Tibial nerve (tissue), 4 donors: ENCODE data around the gene SLC25A46. TPM values are rescaled to one million over a fixed set of nuclear protein-coding genes. Genes with fewer than 3 reads are reported as not detected.
A peak's percentile ranks its signal among the peaks of the same experiment; 100 is the strongest.

Experiments used
- DNase-seq, 2 donors: peaks; one replicate each; pipeline ENCODE4 v3.0.0-alpha.2; 2019; ENCODE audit warnings: low spot score in 2 of 2
- H3K27ac ChIP-seq, 4 donors: fragments of 200-600 bp; sonication (generic) in 3 of 4; one replicate each; pipeline ENCODE4 v1.5.1; 2017 to 2019; ENCODE audit warnings: mild to moderate bottlenecking in 1 of 4
- H3K27me3 ChIP-seq, 2 donors: fragments of 200-600 bp; sonication (generic) in 1 of 2; one replicate each; pipeline versions ENCODE4 v1.5.1 to v1.6.0; 2017 to 2019
- H3K36me3 ChIP-seq, 3 donors: fragments of 200-600 bp; sonication (generic); one replicate each; pipeline ENCODE4 v1.5.1; 2018 to 2019
- H3K4me1 ChIP-seq, 4 donors: fragments of 200-600 bp; sonication (generic) in 3 of 4; one replicate each; pipeline ENCODE4 v1.5.1; 2017 to 2019
- H3K4me3 ChIP-seq, 4 donors: fragments of 200-600 bp; sonication (generic) in 3 of 4; one replicate each; pipeline ENCODE4 v1.5.1; 2017 to 2019; ENCODE audit warnings: mild to moderate bottlenecking in 1 of 4, moderate library complexity in 1 of 4
- H3K9me3 ChIP-seq, 4 donors: fragments of 200-600 bp; sonication (generic) in 3 of 4; one replicate each; pipeline ENCODE4 v1.5.1; 2017 to 2019
- EP300 ChIP-seq, 2 donors: sonication (generic); formaldehyde crosslinking; IDR thresholded peaks; one replicate each; pipeline ENCODE4 v1.6.1; 2017; ENCODE audit warnings: antibody characterized with exemption in 2 of 2, mild to moderate bottlenecking in 1 of 2
- POLR2A ChIP-seq, 2 donors: fragments of 450-650 bp; IDR thresholded peaks; one replicate each; pipeline ENCODE4 v1.6.1; 2017; ENCODE audit warnings: antibody characterized with exemption in 2 of 2, mild to moderate bottlenecking in 2 of 2, moderate library complexity in 2 of 2
- WGBS, 2 donors: methylation state at CpG; one replicate each; pipeline ENCODE4 v1.1.5; 2018; 5-methylcytosine and 5-hydroxymethylcytosine counted together
- total RNA-seq, 4 donors: library from RNA; depleted of rRNA; stranded (reverse); fragments of >200 nt; gene quantifications; one replicate each; pipeline ENCODE4 v1.1.0, GENCODE V29; 2016
- TF ChIP-seq, protein P1 (sequence below), 5 experiments: fragments of 200-600 bp in 3 of 5; fragments of 450-650 bp in 2 of 5; sonication (generic) in 3 of 5; IDR thresholded peaks; one replicate each; pipeline ENCODE4 v1.5.1; 2016 to 2019; ENCODE audit warnings: antibody characterized with exemption in 5 of 5, mild to moderate bottlenecking in 3 of 5, moderate library complexity in 2 of 5

The SLC25A46 gene
- total RNA-seq, 4 donors from 2014 or later = 45.6 to 58.4 (median 48.7) TPM

DNA sequence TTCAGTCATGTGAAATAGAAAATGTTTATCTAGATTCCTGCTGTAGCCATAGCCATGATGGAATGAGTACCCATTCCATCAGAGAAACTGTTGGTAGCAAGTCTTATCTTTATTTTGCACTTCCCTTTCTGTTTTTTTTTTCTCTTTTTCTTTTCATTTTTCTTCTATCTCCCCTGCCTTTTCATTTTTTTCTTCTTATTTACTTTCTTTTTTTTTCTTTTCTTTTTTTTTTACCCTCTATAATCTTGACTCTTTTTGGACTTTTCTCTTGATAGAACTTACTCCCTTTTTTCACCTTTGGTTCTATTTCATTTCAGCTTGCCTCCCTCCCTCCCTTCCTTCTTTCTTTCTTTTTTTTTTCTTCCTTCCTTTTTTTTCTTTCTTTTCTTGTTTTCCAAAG is 15.4 kb downstream of the SLC25A46 start:
- H3K36me3 ChIP-seq = peaks cover 0 to 51% (median 2%) of the 10 kb centered on the region in 3 donors
- no peaks in the 10 kb centered on the region for H3K27me3 ChIP-seq
- TF ChIP-seq, protein P1, sequence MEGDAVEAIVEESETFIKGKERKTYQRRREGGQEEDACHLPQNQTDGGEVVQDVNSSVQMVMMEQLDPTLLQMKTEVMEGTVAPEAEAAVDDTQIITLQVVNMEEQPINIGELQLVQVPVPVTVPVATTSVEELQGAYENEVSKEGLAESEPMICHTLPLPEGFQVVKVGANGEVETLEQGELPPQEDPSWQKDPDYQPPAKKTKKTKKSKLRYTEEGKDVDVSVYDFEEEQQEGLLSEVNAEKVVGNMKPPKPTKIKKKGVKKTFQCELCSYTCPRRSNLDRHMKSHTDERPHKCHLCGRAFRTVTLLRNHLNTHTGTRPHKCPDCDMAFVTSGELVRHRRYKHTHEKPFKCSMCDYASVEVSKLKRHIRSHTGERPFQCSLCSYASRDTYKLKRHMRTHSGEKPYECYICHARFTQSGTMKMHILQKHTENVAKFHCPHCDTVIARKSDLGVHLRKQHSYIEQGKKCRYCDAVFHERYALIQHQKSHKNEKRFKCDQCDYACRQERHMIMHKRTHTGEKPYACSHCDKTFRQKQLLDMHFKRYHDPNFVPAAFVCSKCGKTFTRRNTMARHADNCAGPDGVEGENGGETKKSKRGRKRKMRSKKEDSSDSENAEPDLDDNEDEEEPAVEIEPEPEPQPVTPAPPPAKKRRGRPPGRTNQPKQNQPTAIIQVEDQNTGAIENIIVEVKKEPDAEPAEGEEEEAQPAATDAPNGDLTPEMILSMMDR (IDR thresholded peaks at IDR 0.05) = no peak
- TF ChIP-seq EP300 (IDR thresholded peaks at IDR 0.05) (no peak), POLR2A (IDR thresholded peaks at IDR 0.05) (no peak)
- H3K9me3 ChIP-seq = no peaks in the 10 kb centered on the region
- no peak overlapping the region for H3K27ac ChIP-seq
- H3K4me3 ChIP-seq = no peak overlapping the region
- no peaks in the 10 kb centered on the region for H3K4me1 ChIP-seq
- DNase-seq = no peak

DNA sequence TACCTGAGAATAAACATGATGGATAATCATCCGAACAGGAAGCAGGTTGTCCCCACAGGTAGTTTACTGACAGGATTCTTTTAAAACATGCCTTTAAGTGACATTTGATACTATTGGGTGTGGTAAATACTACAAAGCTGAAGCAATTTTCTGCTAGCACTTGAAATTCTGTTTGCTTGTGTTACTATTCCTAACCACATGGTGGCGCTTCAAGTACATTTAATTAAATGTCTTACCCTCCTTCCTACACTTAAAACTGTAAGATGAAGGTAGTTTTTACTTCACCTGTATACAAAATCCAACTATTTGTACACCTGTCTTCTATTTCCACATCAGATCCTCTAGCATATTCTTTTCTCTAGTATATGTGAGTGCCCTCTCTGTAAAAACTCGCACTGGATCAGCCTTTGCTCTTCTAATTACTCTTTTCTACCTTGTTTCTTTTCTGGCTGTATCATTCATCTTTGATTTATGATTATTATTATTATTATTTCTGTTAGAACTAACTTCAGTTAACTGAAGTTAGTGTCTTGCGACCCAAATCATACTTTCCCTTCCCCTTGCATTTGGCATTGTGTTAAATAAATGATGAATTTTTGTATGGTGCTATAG is 18.4 kb downstream of the SLC25A46 start:
- Histone ChIP-seq H3K27me3 (no peaks in the 10 kb centered on the region), H3K9me3 (no peaks in the 10 kb centered on the region), H3K4me1 (no peaks in the 10 kb centered on the region), H3K4me3 (no peak overlapping the region), H3K27ac (no peak overlapping the region), H3K36me3 (peaks cover 0 to 77% (median 2%) of the 10 kb centered on the region in 3 donors)
- TF ChIP-seq POLR2A (IDR thresholded peaks at IDR 0.05) = no peak
- no peak for TF ChIP-seq EP300 (IDR thresholded peaks at IDR 0.05)
- TF ChIP-seq, protein P1 (IDR thresholded peaks at IDR 0.05) = peak; percentile 46 to 68 (median 52)
- DNase-seq = peak in 1 of 2 donors; percentile 55
- WGBS, 2 donors = 51 to 55% methylated on average over 4 of the region's 4 CpGs

DNA sequence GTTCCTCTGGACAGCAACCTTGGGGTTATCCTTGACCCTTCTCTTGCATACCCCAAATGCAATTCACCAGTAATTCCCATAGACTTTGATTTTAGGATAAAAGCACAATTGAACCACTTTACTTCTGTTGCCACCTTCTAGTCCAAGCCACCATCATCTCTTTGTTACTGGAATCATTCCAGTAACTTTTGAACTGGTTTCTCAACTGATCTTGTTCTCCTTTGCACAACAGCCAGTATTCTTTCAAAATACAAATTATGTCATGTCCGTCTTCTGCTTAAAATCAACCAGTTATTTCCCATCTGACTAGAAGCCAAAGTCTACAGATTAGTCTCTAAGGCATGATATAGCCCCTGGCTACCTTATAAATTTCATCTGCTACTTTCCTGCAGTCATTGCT is 21.4 kb downstream of the SLC25A46 start:
- no peak overlapping the region for H3K27ac ChIP-seq
- DNase-seq = no peak
- H3K4me3 ChIP-seq = no peak overlapping the region
- no peaks in the 10 kb centered on the region for H3K27me3 ChIP-seq
- peaks cover 0 to 87% (median 0%) of the 10 kb centered on the region in 3 donors for H3K36me3 ChIP-seq
- no peaks in the 10 kb centered on the region for H3K9me3 ChIP-seq
- WGBS, 2 donors = 69 to 88% methylated on average over 1 of the region's 1 CpG
- no peak for TF ChIP-seq POLR2A (IDR thresholded peaks at IDR 0.05)
- TF ChIP-seq, protein P1 (IDR thresholded peaks at IDR 0.05) = no peak
- TF ChIP-seq EP300 (IDR thresholded peaks at IDR 0.05) = no peak
- H3K4me1 ChIP-seq = no peaks in the 10 kb centered on the region

DNA sequence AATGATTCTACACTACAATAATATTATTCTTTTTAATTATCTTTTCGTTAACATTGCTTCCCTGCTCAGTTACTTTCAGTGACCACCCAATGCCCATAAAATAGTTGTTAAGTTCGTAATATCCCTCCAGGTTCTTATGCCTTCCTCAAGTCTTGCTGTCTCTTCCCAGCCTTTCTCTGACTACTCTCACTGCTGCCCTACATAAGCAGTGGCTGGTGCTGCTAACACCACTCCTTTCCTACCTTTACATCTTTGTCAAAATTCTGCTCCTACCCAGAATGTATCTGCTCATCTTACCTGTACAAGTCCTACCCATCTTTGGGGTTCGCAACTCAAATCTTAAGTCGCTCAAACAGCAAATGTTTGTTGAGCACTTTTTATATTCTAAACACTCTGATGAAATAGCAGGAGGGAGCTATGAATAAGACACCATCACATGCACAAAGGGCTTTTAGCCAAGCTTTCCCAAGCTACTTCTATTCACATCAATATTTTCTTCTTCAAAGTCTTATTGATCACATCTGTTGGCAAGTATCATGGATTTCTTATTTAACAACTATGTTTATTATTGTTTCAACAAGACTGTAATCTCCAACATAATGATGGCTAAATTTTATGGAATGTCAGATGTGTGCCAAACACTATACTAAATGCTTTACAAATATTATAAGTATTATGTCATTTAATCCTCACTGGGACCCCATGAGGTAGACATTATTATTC is 29.5 kb downstream of the SLC25A46 start:
- peaks cover 0 to 7% (median 0%) of the 10 kb centered on the region in 3 donors for H3K36me3 ChIP-seq
- no peak overlapping the region for H3K27ac ChIP-seq
- peaks cover 0 to 3% (median 0%) of the 10 kb centered on the region in 4 donors for H3K4me1 ChIP-seq
- TF ChIP-seq EP300 (IDR thresholded peaks at IDR 0.05) (no peak), POLR2A (IDR thresholded peaks at IDR 0.05) (no peak)
- TF ChIP-seq, protein P1 (IDR thresholded peaks at IDR 0.05) = no peak
- no peak overlapping the region for H3K4me3 ChIP-seq
- DNase-seq = no peak
- WGBS, 2 donors = 78 to 79% methylated on average over 4 of the region's 4 CpGs
- H3K27me3 ChIP-seq = no peaks in the 10 kb centered on the region
- no peaks in the 10 kb centered on the region for H3K9me3 ChIP-seq

DNA sequence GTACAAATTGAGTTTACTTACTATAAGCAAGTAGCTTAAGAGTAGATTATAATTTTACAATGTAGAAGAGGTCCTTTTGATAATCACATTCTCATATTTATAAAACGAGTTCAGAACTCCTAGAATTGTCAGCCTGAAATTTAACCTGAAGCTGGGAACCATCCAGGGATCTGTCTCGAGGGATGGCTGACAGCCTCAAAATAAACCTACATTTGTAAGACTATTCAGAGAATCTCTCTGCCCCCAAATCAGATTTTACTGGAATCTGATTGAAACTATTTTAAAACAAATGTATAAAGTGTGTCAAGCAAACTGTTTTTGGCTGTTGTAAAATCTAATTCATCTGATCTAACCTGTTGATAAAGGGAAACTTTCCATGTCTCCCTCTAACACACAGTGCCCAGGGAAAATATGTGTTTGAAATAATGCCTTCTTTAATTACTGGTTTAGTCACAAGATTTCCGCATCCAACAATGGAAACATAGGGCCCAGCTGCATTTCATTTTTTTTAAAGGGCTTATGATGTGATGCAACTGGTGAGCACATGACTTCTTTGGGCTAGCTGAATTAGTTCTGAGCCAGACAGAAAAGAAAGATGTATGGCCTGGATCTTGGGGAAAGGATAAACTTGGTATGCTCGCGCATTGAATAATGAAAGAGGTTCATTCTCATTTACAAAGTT is 30.3 kb downstream of the SLC25A46 start:
- TF ChIP-seq POLR2A (IDR thresholded peaks at IDR 0.05) = no peak
- TF ChIP-seq, protein P1 (IDR thresholded peaks at IDR 0.05) = no peak
- no peak for TF ChIP-seq EP300 (IDR thresholded peaks at IDR 0.05)
- H3K27me3 ChIP-seq = no peaks in the 10 kb centered on the region
- H3K9me3 ChIP-seq = peaks cover 0 to 3% (median 0%) of the 10 kb centered on the region in 4 donors
- H3K36me3 ChIP-seq = no peaks in the 10 kb centered on the region
- peaks cover 0 to 3% (median 0%) of the 10 kb centered on the region in 4 donors for H3K4me1 ChIP-seq
- no peak overlapping the region for H3K4me3 ChIP-seq
- WGBS, 2 donors = 40 to 45% methylated on average over 5 of the region's 5 CpGs
- no peak for DNase-seq
- H3K27ac ChIP-seq = no peak overlapping the region
